H1 (cell line): ENCODE data around the gene ZNF154. TPM values are rescaled to one million over a fixed set of nuclear protein-coding genes. Genes with fewer than 3 reads are reported as not detected.

ENCODE experiments used
- CTCF ChIA-PET: fragments of 300-600 bp; sonication (Branson Sonifier 250); formaldehyde crosslinking; loops from one replicate; lab custom pipeline; 2021; ENCODE audit not compliant: partially characterized antibody; lab: Charles Lee
- POLR2A ChIA-PET: fragments of 300-600 bp; sonication (Branson Sonifier 250); formaldehyde crosslinking; loops from one replicate; lab custom pipeline; 2021; ENCODE audit warnings: inconsistent platforms; ENCODE audit not compliant: partially characterized antibody; lab: Charles Lee
- DNase-seq, 2 experiments: peaks; one replicate each; pipeline versions ENCODE4 v3.0.0 to v3.0.0-alpha.2; 2010 to 2022; ENCODE audit warnings: low spot score in 2 of 2, low read depth in 1 of 2, mixed read lengths in 1 of 2
- FAIRE-seq: peaks from 2 replicates; lab custom pipeline; 2011; peaks lifted over from hg19 to GRCh38; lab: Jason Lieb, UNC
- H2AFZ ChIP-seq: 2 replicates; pipeline ENCODE4 v1.8.1; 2012; ENCODE audit warnings: low read length, inconsistent platforms
- H2AK5ac ChIP-seq: 2 replicates; pipeline ENCODE4 v1.6.1; 2013; ENCODE audit warnings: low read depth, low read length
- H2BK120ac ChIP-seq: replicated peaks from 2 replicates; pipeline ENCODE3; 2013; ENCODE audit warnings: low read depth, low read length, inconsistent platforms
- H2BK12ac ChIP-seq: 2 replicates; pipeline ENCODE4 v1.6.1; 2013; ENCODE audit warnings: low read depth, low read length
- H2BK15ac ChIP-seq: 2 replicates; pipeline ENCODE4 v1.6.1; 2013; ENCODE audit warnings: low read length
- H2BK20ac ChIP-seq: 2 replicates; pipeline ENCODE4 v1.6.1; 2013; ENCODE audit warnings: low read length
- H2BK5ac ChIP-seq: 2 replicates; pipeline ENCODE4 v1.6.1; 2013; ENCODE audit warnings: low read depth, low read length
- H3K14ac ChIP-seq: 2 replicates; pipeline ENCODE4 v1.6.1; 2013; ENCODE audit warnings: inconsistent platforms; ENCODE audit not compliant: insufficient read length
- H3K18ac ChIP-seq: 2 replicates; pipeline ENCODE4 v1.6.1; 2013; ENCODE audit warnings: low read length; ENCODE audit errors: extremely low read depth
- H3K23ac ChIP-seq: 2 replicates; pipeline ENCODE4 v1.6.1; 2013; ENCODE audit warnings: inconsistent platforms; ENCODE audit not compliant: insufficient read length
- H3K23me2 ChIP-seq: 2 replicates; pipeline ENCODE4 v1.6.1; 2013; ENCODE audit warnings: low read depth, low read length
- H3K27ac ChIP-seq: 2 replicates; pipeline ENCODE4 v1.6.1; 2011; ENCODE audit warnings: low read depth, low read length, inconsistent platforms
- H3K27me3 ChIP-seq, 4 experiments: replicated peaks in 1 of 4; 1 replicate in 1 of 4; 2 replicates in 3 of 4; pipeline versions ENCODE4 v1.6.1 to v1.8.1; 2011 to 2013; ENCODE audit warnings: low read length in 3 of 4, mild to moderate bottlenecking in 3 of 4, inconsistent platforms in 2 of 4, mixed read lengths in 2 of 4, moderate library complexity in 1 of 4; ENCODE audit not compliant: control insufficient read depth in 3 of 4, insufficient read depth in 3 of 4; ENCODE audit errors: extremely low read depth in 1 of 4
- H3K36me3 ChIP-seq, 4 experiments: 2 replicates each; pipeline versions ENCODE4 v1.6.1 to v1.8.1; 2011 to 2013; ENCODE audit warnings: mild to moderate bottlenecking in 4 of 4, low read length in 3 of 4, moderate library complexity in 2 of 4, control low read depth in 1 of 4, inconsistent platforms in 1 of 4; ENCODE audit not compliant: insufficient read depth in 4 of 4, control insufficient read depth in 2 of 4
- H3K4ac ChIP-seq: replicated peaks from 2 replicates; pipeline ENCODE3; 2013; ENCODE audit warnings: low read length, low read depth, mixed read lengths, inconsistent platforms; ENCODE audit not compliant: insufficient read length
- H3K4me1 ChIP-seq, 4 experiments: replicated peaks in 1 of 4; 1 replicate in 1 of 4; 2 replicates in 3 of 4; pipeline versions ENCODE4 v1.6.1 to v1.8.1; 2011 to 2013; ENCODE audit warnings: low read length in 3 of 4, inconsistent platforms in 2 of 4, mixed read lengths in 1 of 4; ENCODE audit not compliant: insufficient read depth in 4 of 4, control insufficient read depth in 3 of 4
- H3K4me2 ChIP-seq, 2 experiments: 2 replicates each; pipeline versions ENCODE4 v1.6.1 to v1.8.1; 2011 to 2013; ENCODE audit warnings: low read depth in 2 of 2, low read length in 2 of 2, control low read depth in 1 of 2, inconsistent platforms in 1 of 2, mild to moderate bottlenecking in 1 of 2; ENCODE audit not compliant: insufficient read depth in 1 of 2
- H3K4me3 ChIP-seq, 4 experiments: fragments of 200-600, 300-600 bp in 1 of 4; sonication (generic), shearing (Covaris generic), sonication (Bioruptor Twin) in 1 of 4; 2 replicates each; pipeline versions ENCODE4 v1.5.1 to v1.8.1; 2011 to 2016; ENCODE audit warnings: low read length in 4 of 4, low read depth in 3 of 4, control low read depth in 2 of 4, inconsistent platforms in 2 of 4, mild to moderate bottlenecking in 2 of 4, mixed read lengths in 1 of 4, moderate library complexity in 1 of 4; ENCODE audit not compliant: insufficient read depth in 2 of 4; ENCODE audit errors: extremely low read depth in 1 of 4
- H3K56ac ChIP-seq: replicated peaks from 2 replicates; pipeline ENCODE3; 2013; ENCODE audit warnings: low read depth, mild to moderate bottlenecking, mixed read lengths, low read length, inconsistent platforms; ENCODE audit not compliant: insufficient read length
- H3K79me1 ChIP-seq: 2 replicates; pipeline ENCODE4 v1.6.1; 2013; ENCODE audit warnings: low read depth, low read length, control low read depth
- H3K79me2 ChIP-seq, 2 experiments: 2 replicates each; pipeline versions ENCODE4 v1.6.1 to v1.8.1; 2012 to 2013; ENCODE audit warnings: low read length in 2 of 2, mild to moderate bottlenecking in 2 of 2, inconsistent platforms in 1 of 2; ENCODE audit not compliant: insufficient read depth in 2 of 2, control insufficient read depth in 1 of 2
- H3K9ac ChIP-seq, 4 experiments: replicated peaks in 1 of 4; 1 replicate in 1 of 4; 2 replicates in 3 of 4; pipeline versions ENCODE4 v1.6.1 to v1.8.1; 2011 to 2013; ENCODE audit warnings: low read depth in 3 of 4, low read length in 3 of 4, control low read depth in 2 of 4, mild to moderate bottlenecking in 2 of 4, moderate library complexity in 2 of 4, inconsistent platforms in 1 of 4; ENCODE audit errors: extremely low read depth in 1 of 4
- H3K9me3 ChIP-seq, 2 experiments: 2 replicates each; pipeline versions ENCODE4 v1.6.1 to v1.8.1; 2012 to 2013; ENCODE audit warnings: mild to moderate bottlenecking in 2 of 2, moderate library complexity in 2 of 2, control low read depth in 1 of 2, inconsistent platforms in 1 of 2, low read depth in 1 of 2, low read length in 1 of 2, mixed read lengths in 1 of 2; ENCODE audit not compliant: insufficient read depth in 2 of 2
- H4K20me1 ChIP-seq, 2 experiments: replicated peaks in 1 of 2; 2 replicates each; pipeline versions ENCODE3 to v1.8.1; 2011 to 2013; ENCODE audit warnings: inconsistent platforms in 2 of 2, low read length in 2 of 2, mild to moderate bottlenecking in 1 of 2; ENCODE audit not compliant: insufficient read depth in 2 of 2, control insufficient read depth in 1 of 2
- H4K5ac ChIP-seq: 2 replicates; pipeline ENCODE4 v1.6.1; 2013; ENCODE audit warnings: low read length, low read depth, mixed read lengths, inconsistent platforms; ENCODE audit not compliant: insufficient read length
- H4K8ac ChIP-seq: 2 replicates; pipeline ENCODE4 v1.8.0; 2013; ENCODE audit warnings: mild to moderate bottlenecking, moderate library complexity, low read length, inconsistent platforms; ENCODE audit not compliant: insufficient read depth; ENCODE audit errors: extremely low read depth
- H4K91ac ChIP-seq: replicated peaks from 2 replicates; pipeline ENCODE3; 2013; ENCODE audit warnings: low read length, mixed read lengths, inconsistent platforms; ENCODE audit not compliant: insufficient read length
- ATF2 ChIP-seq: IDR thresholded peaks from 2 replicates; pipeline ENCODE4 v1.6.1; 2012; ENCODE audit warnings: low read length, inconsistent platforms
- BRCA1 ChIP-seq: IDR thresholded peaks from 2 replicates; pipeline ENCODE4 v1.6.1; 2012; ENCODE audit warnings: low read depth, low read length, improper control_type of control experiment
- CREB1 ChIP-seq: IDR thresholded peaks from 2 replicates; pipeline ENCODE4 v1.6.1; 2012; ENCODE audit warnings: inconsistent platforms
- CTCF ChIP-seq, 3 experiments: IDR thresholded peaks; 1 replicate in 2 of 3; 2 replicates in 1 of 3; pipeline versions ENCODE4 v1.5.1 to v1.6.1; 2011; ENCODE audit warnings: low read length in 3 of 3, mild to moderate bottlenecking in 3 of 3, inconsistent platforms in 2 of 3, low read depth in 1 of 3, moderate library complexity in 1 of 3; ENCODE audit not compliant: insufficient read depth in 1 of 3; ENCODE audit errors: control extremely low read depth in 1 of 3
- EZH2 ChIP-seq: fragments of 200-600 bp; sonication (generic); IDR thresholded peaks from 2 replicates; pipeline ENCODE4 v1.7.1; 2012; ENCODE audit warnings: low read depth, mild to moderate bottlenecking, moderate library complexity, low read length, inconsistent platforms; ENCODE audit not compliant: severe bottlenecking
- RAD21 ChIP-seq, 2 experiments: IDR thresholded peaks in 1 of 2; conservative IDR thresholded peaks in 1 of 2; 2 replicates each; pipeline ENCODE4 v1.6.1; 2011; ENCODE audit warnings: low read depth in 2 of 2, low read length in 2 of 2, improper control_type of control experiment in 1 of 2, inconsistent platforms in 1 of 2, mild to moderate bottlenecking in 1 of 2, moderate library complexity in 1 of 2
- SAP30 ChIP-seq: fragments of 300-600 bp; sonication (generic); IDR thresholded peaks from 2 replicates; pipeline ENCODE4 v1.7.1; 2012; ENCODE audit warnings: low read length, moderate library complexity, mild to moderate bottlenecking, inconsistent platforms; ENCODE audit not compliant: insufficient read depth, insufficient replicate concordance
- TBP ChIP-seq: IDR thresholded peaks from 2 replicates; pipeline ENCODE4 v1.6.1; 2011; ENCODE audit warnings: low read depth, low read length, improper control_type of control experiment
- WGBS, 2 experiments: shearing (Covaris generic) in 1 of 2; methylation state at CpG; one replicate each; pipeline versions ENCODE4 v1.1.6 to v1.1.7; 2013 to 2015; ENCODE audit warnings: low lambda C conversion rate in 2 of 2, mixed read lengths in 2 of 2, inconsistent platforms in 1 of 2, low coverage in 1 of 2, missing lambda C conversion rate in 1 of 2; ENCODE audit not compliant: insufficient replicate concordance in 2 of 2, insufficient coverage in 1 of 2, insufficient read length in 1 of 2; ENCODE audit errors: extremely low coverage in 1 of 2, missing lambda C conversion rate in 1 of 2; 5-methylcytosine and 5-hydroxymethylcytosine counted together
- polyA plus RNA-seq, 7 experiments: library from polyadenylated mRNA; depleted of rRNA in 3 of 7; stranded (reverse) in 5 of 7; unstranded in 2 of 7; fragments of >200 nt in 5 of 7; fragments of 200-250 nt in 2 of 7; gene quantifications; 1 replicate in 5 of 7; 2 replicates in 1 of 7; 4 replicates in 1 of 7; pipeline versions ENCODE4 v1.2.1 to v1.2.3, GENCODE V29; 2011 to 2013; ENCODE audit warnings: missing spikeins in 2 of 7, mixed read lengths in 2 of 7
- total RNA-seq: library from RNA; stranded (reverse); fragmentation: NEBNext Ultra II Directional; extraction: Animal tissue kit (Norgen Biotek cat#: 25700); gene quantifications from 2 replicates; pipeline ENCODE4 v1.2.1, GENCODE V29; 2021

The ZNF154 gene
- total and polyA plus RNA-seq, 2 of the 8 experiments (the other 6 are each of a cell fraction or from before 2014, with no cell fraction given): 5.3 to 11.6 TPM

- peak overlapping the region in 3 of 4 experiments; percentile 4 to 63 (median 53); a peak in 2 of 7 replicates for H3K9ac ChIP-seq
- no peaks in the 10 kb centered on the region for H3K9me3 ChIP-seq
- H3K23me2 ChIP-seq: peaks cover 6% of the 10 kb centered on the region; the same call in 1 of the 2 replicates
- no peaks in the 10 kb centered on the region for H3K27me3 ChIP-seq
- CTCF ChIA-PET: interaction anchor here (0.9 to 2.4 kb wide), 2 partner anchors 12 to 82 kb away, joined by 3 to 6 read pairs; partner anchors contain the start of gene ZNF587B
- POLR2A ChIA-PET: interaction anchor here (1.0 to 2.2 kb wide), 4 partner anchors 10 to 114 kb away, joined by 3 to 12 read pairs (median 7); no protein-coding TSS in a partner anchor
- H2AFZ ChIP-seq: no peak overlapping the region
- H2BK5ac ChIP-seq: no peak overlapping the region
- FAIRE-seq (no peak), DNase-seq (no peak)
- no peak overlapping the region for H2AK5ac ChIP-seq
- no peak overlapping the region for H3K14ac ChIP-seq
- no peak overlapping the region for H3K18ac ChIP-seq
- no peak overlapping the region for H3K27ac ChIP-seq
- H2BK120ac ChIP-seq: no peak overlapping the region
- no peak overlapping the region for H2BK20ac ChIP-seq
- peaks cover 22% of the 10 kb centered on the region for H3K79me1 ChIP-seq
- H4K20me1 ChIP-seq: peaks cover 0 to 13% of the 10 kb centered on the region in 2 experiments
- no peak overlapping the region for H3K56ac ChIP-seq
- peak overlapping the region; percentile 74 to 98 for H3K4me2 ChIP-seq
- peak overlapping the region in 3 of 4 experiments; percentile 94 to 99 (median 99); a peak in 4 of 8 replicates for H3K4me3 ChIP-seq
- no peak overlapping the region for H3K4ac ChIP-seq
- H3K36me3 ChIP-seq: peaks cover 18 to 36% (median 25%) of the 10 kb centered on the region in 4 experiments
- H2BK12ac ChIP-seq: no peak overlapping the region
- H2BK15ac ChIP-seq: no peak overlapping the region
- WGBS, 2 experiments: 90% methylated on average over 3 of the region's 3 CpGs; no CpG with 5 or more reads in 1 of the 2 experiments
- no peak overlapping the region for H4K5ac ChIP-seq
- no peak overlapping the region for H3K23ac ChIP-seq
- H4K91ac ChIP-seq: no peak overlapping the region
- no peak overlapping the region for H4K8ac ChIP-seq
- peaks cover 0 to 10% (median 5%) of the 10 kb centered on the region in 4 experiments; a peak in 5 of 7 replicates for H3K4me1 ChIP-seq
- peaks cover 6 to 36% of the 10 kb centered on the region in 2 experiments for H3K79me2 ChIP-seq
- TF ChIP-seq TBP: no peak
- no peak for TF ChIP-seq EZH2
- no peak for TF ChIP-seq SAP30
- no peak for TF ChIP-seq CREB1
- no peak for TF ChIP-seq BRCA1
- TF ChIP-seq RAD21 (IDR thresholded peaks at IDR 0.05 in 1 of 2, conservative IDR thresholded peaks at IDR 0.05 in 1 of 2; ENCODE audit: low read depth in 2 of 2, low read length in 2 of 2): no peak
- TF ChIP-seq ATF2: no peak
- TF ChIP-seq CTCF (IDR thresholded peaks at IDR 0.05; ENCODE audit: control extremely low read depth in 1 of 3, insufficient read depth in 1 of 3, low read depth in 1 of 3, low read length in 3 of 3): no peak
These were observed 39.0 kb upstream of the ZNF154 start for GRCh38 chr19:57748029-57748428.
